ENCODE measurements around the gene RALGPS1. TPM values are rescaled to one million over a fixed set of nuclear protein-coding genes. Genes with fewer than 3 reads are reported as not detected.

Gene RALGPS1
- total RNA-seq, 1 donor from 2014 or later, result 2.7 TPM

DNA sequence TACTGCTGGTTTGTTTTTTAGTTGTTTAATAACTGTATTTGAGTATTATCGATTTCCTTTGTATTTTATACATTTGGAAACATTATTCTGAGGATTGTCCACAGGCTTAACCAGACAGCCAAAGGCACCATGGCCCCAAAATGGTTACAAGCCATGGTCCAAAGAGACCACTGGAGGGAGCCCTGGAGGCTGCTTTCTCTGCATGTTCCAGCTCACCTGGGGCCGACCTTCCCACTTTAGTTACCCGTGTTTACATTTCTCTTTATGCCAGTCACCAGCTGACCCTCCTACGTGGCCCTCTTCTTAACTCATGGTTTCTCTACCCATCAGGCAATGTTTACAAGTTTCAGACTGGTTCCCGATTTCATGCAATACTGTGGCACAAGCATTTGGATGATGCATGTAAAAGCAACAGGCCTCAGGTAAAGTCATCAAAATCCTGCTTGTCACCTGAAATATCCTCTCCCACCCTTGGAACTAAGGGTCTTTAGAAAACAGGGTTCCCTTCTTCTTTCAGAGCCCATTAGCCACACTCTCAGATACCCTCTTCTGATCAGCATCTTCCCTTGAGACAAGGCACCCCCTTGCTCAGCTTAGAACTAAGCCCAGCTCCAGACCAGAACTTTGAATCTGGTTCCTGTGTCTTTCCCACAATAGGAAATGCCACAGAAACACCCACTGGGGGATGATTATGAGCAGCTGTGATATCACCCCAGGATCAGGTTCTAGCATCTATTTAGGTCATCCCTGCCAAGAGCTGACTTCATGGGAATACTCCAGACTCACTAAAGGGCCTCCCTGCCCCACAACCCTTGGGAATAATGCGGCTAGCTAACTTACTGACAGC, 300.1 kb downstream of the RALGPS1 start:
- intact Hi-C loops (cut with micrococcal nuclease), result loop anchor here (10.0 kb wide), 1 partner anchor 240 kb away; the partner anchor contains the start of genes LRSAM1 and RPL12

- intact Hi-C loops (cut with micrococcal nuclease), result loop anchor here (10.0 kb wide), 1 partner anchor 239 kb away; the partner anchor contains the start of genes LRSAM1 and RPL12
Measured at GRCh38 chr9:127215268-127216209, 301.0 kb downstream of the RALGPS1 start.

DNA sequence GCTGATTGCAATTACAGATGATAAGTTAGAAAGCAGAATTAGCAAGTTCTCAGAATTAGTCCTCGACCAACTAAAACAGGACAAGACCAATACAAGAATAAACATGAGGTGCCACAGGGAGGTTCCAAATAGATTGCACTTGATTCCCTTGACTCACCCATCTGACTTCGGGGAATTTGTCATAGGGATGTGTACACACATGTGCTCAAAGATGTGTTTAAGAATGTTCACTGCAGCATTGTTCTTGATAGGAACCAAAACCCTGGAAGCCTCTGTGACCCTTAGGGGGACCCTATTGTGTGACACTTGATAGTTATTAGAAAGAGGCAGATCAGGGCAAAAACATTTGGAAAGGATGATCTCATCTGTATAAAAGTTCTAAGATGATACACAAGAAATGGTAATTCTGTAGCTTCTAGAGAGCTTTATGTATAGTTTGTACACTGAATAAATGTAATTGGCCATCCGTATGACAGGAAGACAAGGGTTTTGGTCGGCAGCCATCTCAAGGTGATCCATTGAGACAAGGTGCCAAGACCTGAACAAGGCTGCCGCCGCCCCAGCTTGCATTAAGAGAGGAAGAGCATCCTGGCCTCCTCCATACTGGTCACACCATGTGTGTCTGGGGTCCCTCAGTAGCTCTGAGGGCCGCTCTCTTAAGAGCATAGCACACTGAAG, 301.8 kb downstream of the RALGPS1 start:
- intact Hi-C loops (cut with micrococcal nuclease), result loop anchor here (10.0 kb wide), 1 partner anchor 238 kb away; the partner anchor contains the start of genes LRSAM1 and RPL12

DNA sequence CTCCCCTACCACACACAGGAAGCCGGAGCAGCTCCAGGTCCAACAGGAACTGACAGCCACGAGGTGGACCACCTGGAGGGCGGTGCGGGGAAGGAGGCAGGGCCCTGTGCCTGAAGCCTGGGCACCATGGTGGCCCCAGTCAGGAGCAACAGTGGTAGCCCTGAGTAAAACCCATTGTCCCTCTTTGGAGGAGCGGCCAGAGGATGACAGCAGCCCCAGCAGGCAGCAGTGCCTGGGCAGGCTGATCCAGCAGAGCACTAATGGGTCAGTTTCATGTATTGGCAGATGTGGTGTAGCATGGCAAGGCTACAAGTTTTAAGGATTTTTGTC, 302.3 kb downstream of the RALGPS1 start:
- intact Hi-C loops (cut with micrococcal nuclease), result loop anchor here (10.0 kb wide), 1 partner anchor 238 kb away; the partner anchor contains the start of genes LRSAM1 and RPL12

DNA sequence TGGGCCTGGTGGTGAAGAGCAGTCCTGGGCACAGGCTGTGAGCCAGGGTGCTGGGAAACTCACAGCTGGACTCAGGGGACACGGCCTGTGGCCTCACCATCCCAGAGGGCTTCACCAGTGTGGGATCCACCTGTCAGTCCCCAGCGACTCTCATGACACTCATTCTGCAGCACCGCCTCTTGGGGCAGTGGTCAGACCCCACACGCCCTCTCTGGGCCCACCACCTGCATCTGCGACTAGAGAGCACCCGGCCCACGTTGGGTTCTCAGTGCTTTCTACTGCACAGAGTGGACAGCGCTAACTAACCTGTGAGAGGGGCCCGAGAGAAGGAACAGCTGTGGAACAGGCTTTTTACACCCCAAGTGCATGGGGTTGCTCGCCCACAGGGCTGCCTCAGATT, 304.2 kb downstream of the RALGPS1 start:
- intact Hi-C loops (cut with micrococcal nuclease), result loop anchor here (10.0 kb wide), 1 partner anchor 236 kb away; the partner anchor contains the start of genes LRSAM1 and RPL12

DNA sequence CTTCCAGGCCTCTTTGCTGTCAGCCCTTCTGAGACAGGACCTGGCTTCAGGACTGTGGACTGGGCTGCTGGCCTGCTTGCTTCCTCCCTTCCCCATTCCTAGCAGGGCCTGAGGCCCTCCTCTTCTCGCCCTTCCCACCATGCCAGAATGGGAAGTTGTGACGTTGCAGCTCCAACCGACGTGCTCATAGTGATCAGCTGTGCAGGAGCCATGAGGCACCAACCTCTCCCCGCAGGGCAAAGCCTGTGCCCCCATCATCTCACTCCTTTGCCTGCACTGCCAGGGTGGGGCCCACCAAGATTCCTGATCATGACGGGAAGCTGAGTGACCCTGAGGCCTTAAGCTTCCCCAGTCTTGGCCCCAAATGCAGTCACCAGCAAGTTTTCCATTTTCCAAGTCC, 304.9 kb downstream of the RALGPS1 start:
- intact Hi-C loops (cut with micrococcal nuclease), result loop anchor here (10.0 kb wide), 1 partner anchor 235 kb away; the partner anchor contains the start of genes LRSAM1 and RPL12

DNA sequence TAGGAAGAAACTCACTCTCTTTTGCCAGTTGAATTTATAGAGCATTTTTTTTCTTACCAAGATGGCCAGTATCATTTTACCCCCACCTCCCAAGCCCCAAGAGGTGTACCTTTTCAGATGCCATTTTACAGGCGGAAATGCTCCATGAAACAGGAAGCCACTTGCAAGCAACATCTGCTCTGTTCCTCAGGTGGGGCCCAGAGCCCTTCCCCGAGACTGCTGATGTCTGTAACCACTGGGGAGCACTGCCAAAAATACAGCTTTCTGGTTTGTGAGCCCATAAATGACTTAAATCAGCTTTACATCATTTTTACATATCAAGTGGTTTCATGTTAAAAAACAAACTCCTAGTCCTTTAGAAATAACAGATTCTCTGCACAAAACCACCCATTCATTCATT, 307.1 kb downstream of the RALGPS1 start:
- intact Hi-C loops (cut with micrococcal nuclease), result loop anchor here (10.0 kb wide), 3 partner anchors 203 to 703 kb away; partner anchors contain the start of genes TOR2A and ZNF79

- intact Hi-C loops (cut with micrococcal nuclease), result loop anchor here (10.0 kb wide), 3 partner anchors 202 to 702 kb away; partner anchors contain the start of genes TOR2A and ZNF79
Measured at GRCh38 chr9:127222388-127223095, 308.0 kb downstream of the RALGPS1 start.

GRCh38 chr9:127223266-127223665, 308.7 kb downstream of the RALGPS1 start:
- intact Hi-C loops (cut with micrococcal nuclease), result loop anchor here (10.0 kb wide), 3 partner anchors 202 to 702 kb away; partner anchors contain the start of genes TOR2A and ZNF79

GRCh38 chr9:127223810-127224177, 309.2 kb downstream of the RALGPS1 start:
- intact Hi-C loops (cut with micrococcal nuclease), result loop anchor here (1.0 to 10.0 kb wide), 5 partner anchors 22 to 701 kb away; partner anchors contain the start of genes SLC2A8, TOR2A and ZNF79

- intact Hi-C loops (cut with micrococcal nuclease), result loop anchor here (1.0 to 10.0 kb wide), 5 partner anchors 21 to 700 kb away; partner anchors contain the start of genes SLC2A8, TOR2A and ZNF79
Measured at GRCh38 chr9:127224178-127224882, 309.7 kb downstream of the RALGPS1 start.

- intact Hi-C loops (cut with micrococcal nuclease), result loop anchor here (1.0 to 10.0 kb wide), 5 partner anchors 20 to 700 kb away; partner anchors contain the start of genes SLC2A8, TOR2A and ZNF79
Measured at GRCh38 chr9:127224883-127225739, 310.5 kb downstream of the RALGPS1 start.

DNA sequence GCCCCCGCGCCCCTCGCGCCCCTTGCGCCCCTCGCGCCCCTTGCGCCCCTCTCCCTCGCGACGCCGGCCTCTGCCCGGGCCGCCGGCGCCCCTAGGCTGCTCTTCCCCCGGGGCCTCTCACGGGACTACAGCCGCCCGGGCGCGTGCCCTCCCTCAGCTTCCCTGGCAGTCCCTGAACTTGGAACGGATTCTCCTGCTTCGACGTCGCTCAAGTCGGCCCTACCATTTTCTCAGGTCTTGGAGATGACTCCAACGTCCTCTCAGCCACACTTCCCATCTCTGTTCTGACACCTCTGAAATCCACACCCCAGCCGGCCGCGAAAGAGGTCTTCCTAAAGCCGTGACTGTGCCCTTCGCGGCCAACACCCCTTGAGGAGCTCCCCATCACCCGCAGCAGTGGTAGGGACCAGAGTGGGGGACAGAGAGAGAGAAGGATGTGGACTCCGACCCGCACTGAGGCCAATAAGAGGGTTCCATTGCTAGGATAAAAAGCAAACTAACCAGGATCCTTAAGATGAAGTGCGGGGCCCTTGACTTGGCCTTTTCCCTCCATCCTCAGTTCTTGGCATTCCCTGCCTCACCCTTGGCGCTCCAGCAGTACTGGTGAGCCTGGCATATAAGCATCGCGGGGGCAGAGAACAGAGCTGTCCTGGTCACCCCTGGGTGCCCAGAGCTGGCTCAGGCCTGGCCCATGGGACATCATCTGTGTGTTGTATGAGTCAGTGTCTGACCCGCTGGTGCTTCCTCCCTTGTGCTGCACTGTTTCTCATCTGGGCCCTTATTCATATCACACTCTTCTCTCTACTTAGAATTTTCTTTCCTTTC, 311.4 kb downstream of the RALGPS1 start:
- intact Hi-C loops (cut with micrococcal nuclease), result loop anchor here (10.0 kb wide), 3 partner anchors 199 to 699 kb away; partner anchors contain the start of genes TOR2A and ZNF79

- intact Hi-C loops (cut with micrococcal nuclease), result loop anchor here (10.0 kb wide), 3 partner anchors 195 to 695 kb away; partner anchors contain the start of genes TOR2A and ZNF79
Measured at GRCh38 chr9:127229691-127230417, 315.3 kb downstream of the RALGPS1 start.

- intact Hi-C loops (cut with micrococcal nuclease), result no loop called here
Measured at GRCh38 chr9:127231666-127232065, 317.1 kb downstream of the RALGPS1 start.

DNA sequence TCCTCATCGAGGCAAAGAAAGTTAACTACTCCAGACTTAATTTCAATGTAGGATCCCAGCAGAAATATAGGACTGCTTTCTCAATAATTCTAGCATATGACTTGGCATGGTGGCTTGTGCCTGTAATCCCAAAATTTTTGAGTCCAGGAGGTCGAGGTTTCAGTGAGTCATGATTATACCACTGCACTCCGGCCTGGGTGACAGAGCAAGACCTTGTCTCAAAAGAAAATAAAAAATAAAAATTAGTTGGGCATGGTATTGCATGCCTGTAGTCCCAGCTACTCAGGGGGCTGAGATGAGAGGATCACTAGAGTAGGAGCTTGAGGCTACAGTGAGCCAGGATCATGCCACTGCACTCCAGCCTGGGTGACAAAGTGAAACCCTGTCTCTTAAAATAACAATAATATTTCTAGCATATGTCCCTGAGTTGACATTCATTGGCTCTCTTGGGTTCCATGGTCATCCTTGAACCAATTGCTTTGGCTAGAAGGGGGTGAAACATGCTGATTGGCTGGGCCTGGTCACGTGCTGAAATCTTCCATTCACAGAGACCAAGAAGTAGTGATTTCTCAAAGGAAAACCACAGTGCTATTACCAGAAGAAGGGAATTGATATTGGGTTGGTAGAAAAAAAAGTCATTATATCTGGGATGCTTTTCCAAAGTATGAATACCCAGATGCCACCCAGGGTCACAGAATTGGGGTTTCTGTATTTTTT, 318.4 kb downstream of the RALGPS1 start:
- intact Hi-C loops (cut with micrococcal nuclease), result no loop called here
